Measurements from ENCODE around the gene MTERF4.

DNA sequence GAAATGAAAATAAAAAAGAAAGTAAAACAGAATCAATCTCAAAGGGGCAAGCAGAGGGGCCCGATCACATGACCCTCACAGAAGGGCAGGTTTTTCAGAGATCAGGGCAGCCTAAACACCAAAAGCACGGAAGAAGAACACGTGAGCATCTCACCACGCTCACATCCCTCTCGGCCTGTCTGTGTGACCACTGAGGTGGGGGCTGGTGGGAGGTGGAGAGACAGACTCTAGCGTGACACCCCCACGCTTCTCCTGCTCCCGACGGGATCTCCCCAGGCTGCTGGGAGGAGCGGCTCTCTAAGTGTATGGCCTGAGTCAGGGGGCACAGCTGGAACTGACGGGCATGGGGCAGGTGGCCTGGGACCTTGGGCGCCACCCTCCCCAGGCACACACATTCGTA is 23.5 kb upstream of the MTERF4 start:
- TF ChIP-seq, protein P1, sequence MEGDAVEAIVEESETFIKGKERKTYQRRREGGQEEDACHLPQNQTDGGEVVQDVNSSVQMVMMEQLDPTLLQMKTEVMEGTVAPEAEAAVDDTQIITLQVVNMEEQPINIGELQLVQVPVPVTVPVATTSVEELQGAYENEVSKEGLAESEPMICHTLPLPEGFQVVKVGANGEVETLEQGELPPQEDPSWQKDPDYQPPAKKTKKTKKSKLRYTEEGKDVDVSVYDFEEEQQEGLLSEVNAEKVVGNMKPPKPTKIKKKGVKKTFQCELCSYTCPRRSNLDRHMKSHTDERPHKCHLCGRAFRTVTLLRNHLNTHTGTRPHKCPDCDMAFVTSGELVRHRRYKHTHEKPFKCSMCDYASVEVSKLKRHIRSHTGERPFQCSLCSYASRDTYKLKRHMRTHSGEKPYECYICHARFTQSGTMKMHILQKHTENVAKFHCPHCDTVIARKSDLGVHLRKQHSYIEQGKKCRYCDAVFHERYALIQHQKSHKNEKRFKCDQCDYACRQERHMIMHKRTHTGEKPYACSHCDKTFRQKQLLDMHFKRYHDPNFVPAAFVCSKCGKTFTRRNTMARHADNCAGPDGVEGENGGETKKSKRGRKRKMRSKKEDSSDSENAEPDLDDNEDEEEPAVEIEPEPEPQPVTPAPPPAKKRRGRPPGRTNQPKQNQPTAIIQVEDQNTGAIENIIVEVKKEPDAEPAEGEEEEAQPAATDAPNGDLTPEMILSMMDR (IDR thresholded peaks at IDR 0.05) = no peak
- no peak for TF ChIP-seq POLR2A (IDR thresholded peaks at IDR 0.05)
